ENCODE measurements around the gene N4BP2.

DNA sequence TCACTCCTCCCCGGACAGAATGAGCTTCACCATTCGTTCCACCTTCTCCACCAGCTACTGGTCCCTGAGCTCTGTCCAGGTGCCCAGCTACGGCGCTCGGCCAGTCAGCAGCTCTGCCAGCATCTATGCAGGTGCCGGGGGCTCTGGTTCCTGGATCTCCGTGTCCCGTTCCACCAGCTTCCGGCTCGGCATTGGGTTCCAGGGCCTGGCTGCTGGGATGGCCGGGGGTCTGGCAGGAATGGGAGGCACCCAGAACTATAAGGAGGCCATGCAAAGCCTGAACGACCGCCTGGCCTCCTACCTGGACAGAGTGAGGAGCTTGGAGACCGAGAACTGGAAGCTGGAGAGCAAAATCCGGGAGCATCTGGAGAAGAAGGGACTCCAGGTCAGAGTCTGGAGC lies 36.4 kb upstream of the N4BP2 start:
- TF ChIP-seq POLR2A (IDR thresholded peaks at IDR 0.05; ENCODE audit: low read depth, low read length) = no peak
- TF ChIP-seq POLR2AphosphoS5 (IDR thresholded peaks at IDR 0.05; ENCODE audit: low read depth, low read length) = no peak

All from GM12892 (cell line).